22Rv1 (cell line): ENCODE measurements around the gene TCF12.

Experiments used
- ZFX ChIP-seq: fragments of 450-650 bp; IDR thresholded peaks from 2 replicates; pipeline ENCODE4 v1.6.1; 2017; ENCODE audit warnings: antibody characterized with exemption, borderline replicate concordance
- TF ChIP-seq, protein P1 (sequence below): fragments of 450-650 bp; IDR thresholded peaks from 2 replicates; pipeline ENCODE4 v1.5.1; 2017; ENCODE audit warnings: mild to moderate bottlenecking

DNA sequence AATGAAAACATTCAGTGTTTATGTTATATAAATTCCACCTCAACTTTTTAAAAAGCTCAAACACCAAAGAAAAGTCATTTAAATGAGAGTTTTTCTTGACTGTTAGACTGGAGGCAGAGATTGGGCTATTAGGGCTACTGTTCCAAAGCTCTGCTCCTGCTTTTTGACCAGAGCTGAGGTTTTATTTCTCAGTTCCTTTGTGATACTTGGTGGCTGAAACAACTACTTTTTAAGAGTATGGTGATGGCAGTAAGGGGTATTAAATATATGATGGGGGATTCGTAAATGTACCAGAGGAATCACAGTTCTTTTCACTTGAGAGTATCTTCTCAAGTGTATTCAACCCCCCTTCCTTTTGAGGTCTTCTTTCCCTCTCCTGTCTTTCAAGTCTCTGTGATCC lies 271.8 kb downstream of the TCF12 start:
- TF ChIP-seq, protein P1, sequence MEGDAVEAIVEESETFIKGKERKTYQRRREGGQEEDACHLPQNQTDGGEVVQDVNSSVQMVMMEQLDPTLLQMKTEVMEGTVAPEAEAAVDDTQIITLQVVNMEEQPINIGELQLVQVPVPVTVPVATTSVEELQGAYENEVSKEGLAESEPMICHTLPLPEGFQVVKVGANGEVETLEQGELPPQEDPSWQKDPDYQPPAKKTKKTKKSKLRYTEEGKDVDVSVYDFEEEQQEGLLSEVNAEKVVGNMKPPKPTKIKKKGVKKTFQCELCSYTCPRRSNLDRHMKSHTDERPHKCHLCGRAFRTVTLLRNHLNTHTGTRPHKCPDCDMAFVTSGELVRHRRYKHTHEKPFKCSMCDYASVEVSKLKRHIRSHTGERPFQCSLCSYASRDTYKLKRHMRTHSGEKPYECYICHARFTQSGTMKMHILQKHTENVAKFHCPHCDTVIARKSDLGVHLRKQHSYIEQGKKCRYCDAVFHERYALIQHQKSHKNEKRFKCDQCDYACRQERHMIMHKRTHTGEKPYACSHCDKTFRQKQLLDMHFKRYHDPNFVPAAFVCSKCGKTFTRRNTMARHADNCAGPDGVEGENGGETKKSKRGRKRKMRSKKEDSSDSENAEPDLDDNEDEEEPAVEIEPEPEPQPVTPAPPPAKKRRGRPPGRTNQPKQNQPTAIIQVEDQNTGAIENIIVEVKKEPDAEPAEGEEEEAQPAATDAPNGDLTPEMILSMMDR, result no peak
- TF ChIP-seq ZFX, result no peak
